ENCODE results near the gene SFSWAP. TPM values are rescaled to one million over a fixed set of nuclear protein-coding genes. Genes with fewer than 3 reads are reported as not detected.

Gene SFSWAP
- total RNA-seq, 1 experiment from 2014 or later: 50.4 TPM

GRCh38 chr12:131826097-131826928 is 115.4 kb downstream of the SFSWAP start:
- CTCF ChIA-PET: interaction anchor here (1.5 kb wide), 1 partner anchor 371 kb away, joined by 4 read pairs; no protein-coding TSS in a partner anchor
- H3K9ac ChIP-seq (ENCODE audit: low read length): no peak overlapping the region
- TF ChIP-seq, protein P1, sequence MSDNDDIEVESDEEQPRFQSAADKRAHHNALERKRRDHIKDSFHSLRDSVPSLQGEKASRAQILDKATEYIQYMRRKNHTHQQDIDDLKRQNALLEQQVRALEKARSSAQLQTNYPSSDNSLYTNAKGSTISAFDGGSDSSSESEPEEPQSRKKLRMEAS (IDR thresholded peaks at IDR 0.05): no peak
- TF ChIP-seq RAD21 (IDR thresholded peaks at IDR 0.05; ENCODE audit: low read depth): no peak
- TF ChIP-seq, protein P2, sequence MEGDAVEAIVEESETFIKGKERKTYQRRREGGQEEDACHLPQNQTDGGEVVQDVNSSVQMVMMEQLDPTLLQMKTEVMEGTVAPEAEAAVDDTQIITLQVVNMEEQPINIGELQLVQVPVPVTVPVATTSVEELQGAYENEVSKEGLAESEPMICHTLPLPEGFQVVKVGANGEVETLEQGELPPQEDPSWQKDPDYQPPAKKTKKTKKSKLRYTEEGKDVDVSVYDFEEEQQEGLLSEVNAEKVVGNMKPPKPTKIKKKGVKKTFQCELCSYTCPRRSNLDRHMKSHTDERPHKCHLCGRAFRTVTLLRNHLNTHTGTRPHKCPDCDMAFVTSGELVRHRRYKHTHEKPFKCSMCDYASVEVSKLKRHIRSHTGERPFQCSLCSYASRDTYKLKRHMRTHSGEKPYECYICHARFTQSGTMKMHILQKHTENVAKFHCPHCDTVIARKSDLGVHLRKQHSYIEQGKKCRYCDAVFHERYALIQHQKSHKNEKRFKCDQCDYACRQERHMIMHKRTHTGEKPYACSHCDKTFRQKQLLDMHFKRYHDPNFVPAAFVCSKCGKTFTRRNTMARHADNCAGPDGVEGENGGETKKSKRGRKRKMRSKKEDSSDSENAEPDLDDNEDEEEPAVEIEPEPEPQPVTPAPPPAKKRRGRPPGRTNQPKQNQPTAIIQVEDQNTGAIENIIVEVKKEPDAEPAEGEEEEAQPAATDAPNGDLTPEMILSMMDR (IDR thresholded peaks at IDR 0.05 in 2 of 3, conservative IDR thresholded peaks at IDR 0.05 in 1 of 3; ENCODE audit: borderline replicate concordance in 1 of 3, insufficient read depth in 1 of 3, low read depth in 2 of 3, low read length in 2 of 3): no peak
- TF ChIP-seq POLR2AphosphoS5 (IDR thresholded peaks at IDR 0.05; ENCODE audit: low read depth, low read length): no peak
- no peak for TF ChIP-seq CBX3 (IDR thresholded peaks at IDR 0.05; ENCODE audit: low read depth)
- TF ChIP-seq ELF1 (IDR thresholded peaks at IDR 0.05; ENCODE audit: borderline replicate concordance, low read depth): no peak
- no peak for TF ChIP-seq JUND (IDR thresholded peaks at IDR 0.05)

More at GRCh38 chr12:131826097-131826928, 115.4 kb downstream of the SFSWAP start:
- Histone ChIP-seq H3K27me3 (ENCODE audit: insufficient read depth, low read length) (no peaks in the 10 kb centered on the region), H4K20me1 (ENCODE audit: insufficient read depth) (no peaks in the 10 kb centered on the region), H3K4me1 (ENCODE audit: control insufficient read depth in 1 of 2, insufficient read depth in 2 of 2, low read length in 2 of 2) (peaks cover 12 to 20% of the 10 kb centered on the region in 2 experiments; a peak in 3 of 4 replicates), H3K36me3 (ENCODE audit: control insufficient read depth in 1 of 2, insufficient read depth in 2 of 2, low read length in 2 of 2) (no peaks in the 10 kb centered on the region), H3K4me3 (replicated peaks in 1 of 2; ENCODE audit: low read depth in 1 of 2, low read length in 2 of 2) (no peak overlapping the region), H3K27ac (ENCODE audit: low read depth, low read length) (no peak overlapping the region), H2AFZ (ENCODE audit: low read depth, low read length, poor library complexity, severe bottlenecking) (no peak overlapping the region), H3K9me2 (ENCODE audit: insufficient read depth) (no peaks in the 10 kb centered on the region), H3K79me2 (ENCODE audit: insufficient read depth, low read length) (peaks cover 5% of the 10 kb centered on the region; the same call in 1 of the 2 replicates), H3K4me2 (ENCODE audit: low read length) (no peak overlapping the region), H3K9me3 (ENCODE audit: control insufficient read depth in 1 of 2, insufficient read depth in 1 of 2, low read depth in 1 of 2, low read length in 2 of 2) (no peaks in the 10 kb centered on the region)
- no peak for DNase-seq (ENCODE audit: low read depth, low spot score)
- no TSS peak for BruUV-seq (replicated peaks)
- intact Hi-C loops (cut with micrococcal nuclease): loop anchor here (5.0 kb wide), 1 partner anchor 1064 kb away; no protein-coding TSS in a partner anchor
- ChIA-PET RAD21 (ENCODE audit: low non-redundant PET in 1 of 2, low total read pairs in 2 of 2, uncharacterized antibody in 2 of 2, unreplicated experiment in 2 of 2) (no interaction called here), POLR2A (no interaction called here)
- ATAC-seq: no peak
